HG03066 (cell line): ENCODE measurements around the gene ANKRD33.

Source experiments
- ATAC-seq: cut with Tn5 transposase; IDR thresholded peaks from one replicate; pipeline ENCODE4 v1.9.1; 2021; ENCODE audit warnings: low read depth; ENCODE audit not compliant: unreplicated experiment

ANKRD33 gene

DNA sequence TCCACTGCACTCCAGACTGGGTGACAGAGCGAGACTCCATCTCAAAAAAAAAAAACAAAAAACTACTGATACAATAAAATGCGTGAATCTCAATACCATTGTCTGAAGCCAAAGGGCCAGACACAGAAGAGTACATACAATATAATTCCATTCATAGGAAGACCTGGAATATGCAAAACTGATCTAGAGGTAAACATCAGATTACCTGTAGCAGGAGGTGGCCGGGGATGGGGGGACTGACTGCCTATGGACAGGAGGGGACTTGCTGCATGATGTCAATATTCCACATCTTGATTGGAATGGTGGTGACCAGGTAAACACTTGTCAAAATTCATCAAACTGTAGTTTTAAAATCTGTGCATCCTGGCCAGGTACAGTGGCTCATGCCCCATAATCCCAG is 26.9 kb upstream of the ANKRD33 start:
- no peak for ATAC-seq

DNA sequence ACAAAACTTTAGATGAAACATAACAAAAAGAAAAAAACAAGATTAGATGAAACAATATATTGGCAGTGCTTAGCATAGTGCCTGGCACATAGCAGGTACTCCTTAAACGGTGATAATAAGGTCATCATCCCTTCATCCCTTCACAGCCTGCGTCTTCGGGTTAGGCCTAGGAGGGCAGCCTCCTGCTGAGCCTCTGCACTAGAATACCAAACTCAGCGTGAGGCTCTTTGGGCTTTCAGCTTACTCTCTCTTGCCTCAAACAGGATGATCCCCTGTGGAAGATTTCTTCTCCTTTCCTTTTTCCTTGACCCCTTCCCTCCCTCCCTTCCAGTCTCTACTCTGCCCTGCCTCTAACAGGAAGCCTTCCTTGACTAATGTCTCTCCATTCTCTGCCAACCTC is 25.0 kb upstream of the ANKRD33 start:
- no peak for ATAC-seq

DNA sequence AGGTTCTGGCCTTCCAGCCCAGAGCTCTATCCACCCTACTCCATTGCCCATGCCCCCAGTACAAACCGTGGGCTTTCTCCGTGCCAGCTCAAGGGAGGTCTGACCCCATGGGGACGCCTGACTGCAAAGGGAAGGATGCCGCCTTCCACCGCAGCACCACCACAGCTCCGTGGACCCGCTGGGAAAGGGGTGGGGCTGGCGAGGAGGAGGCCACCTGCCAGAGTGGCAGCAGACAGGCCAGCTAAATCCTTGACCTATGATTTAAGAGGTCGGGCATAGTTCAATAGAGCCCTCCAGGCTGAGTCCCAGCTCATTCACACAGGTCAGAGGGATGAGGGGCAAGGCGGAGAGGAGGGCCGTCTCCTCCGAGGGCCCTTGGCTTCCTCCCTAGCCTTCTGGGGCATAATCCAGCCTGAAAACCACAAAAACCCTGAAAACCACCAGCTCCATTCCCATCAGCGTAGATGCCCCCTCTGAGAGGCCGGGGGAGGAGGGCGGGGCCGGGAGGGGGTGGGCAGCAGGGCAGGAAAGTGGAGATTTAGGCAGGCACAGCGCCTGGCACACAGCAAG is 24.5 kb upstream of the ANKRD33 start:
- ATAC-seq = no peak

DNA sequence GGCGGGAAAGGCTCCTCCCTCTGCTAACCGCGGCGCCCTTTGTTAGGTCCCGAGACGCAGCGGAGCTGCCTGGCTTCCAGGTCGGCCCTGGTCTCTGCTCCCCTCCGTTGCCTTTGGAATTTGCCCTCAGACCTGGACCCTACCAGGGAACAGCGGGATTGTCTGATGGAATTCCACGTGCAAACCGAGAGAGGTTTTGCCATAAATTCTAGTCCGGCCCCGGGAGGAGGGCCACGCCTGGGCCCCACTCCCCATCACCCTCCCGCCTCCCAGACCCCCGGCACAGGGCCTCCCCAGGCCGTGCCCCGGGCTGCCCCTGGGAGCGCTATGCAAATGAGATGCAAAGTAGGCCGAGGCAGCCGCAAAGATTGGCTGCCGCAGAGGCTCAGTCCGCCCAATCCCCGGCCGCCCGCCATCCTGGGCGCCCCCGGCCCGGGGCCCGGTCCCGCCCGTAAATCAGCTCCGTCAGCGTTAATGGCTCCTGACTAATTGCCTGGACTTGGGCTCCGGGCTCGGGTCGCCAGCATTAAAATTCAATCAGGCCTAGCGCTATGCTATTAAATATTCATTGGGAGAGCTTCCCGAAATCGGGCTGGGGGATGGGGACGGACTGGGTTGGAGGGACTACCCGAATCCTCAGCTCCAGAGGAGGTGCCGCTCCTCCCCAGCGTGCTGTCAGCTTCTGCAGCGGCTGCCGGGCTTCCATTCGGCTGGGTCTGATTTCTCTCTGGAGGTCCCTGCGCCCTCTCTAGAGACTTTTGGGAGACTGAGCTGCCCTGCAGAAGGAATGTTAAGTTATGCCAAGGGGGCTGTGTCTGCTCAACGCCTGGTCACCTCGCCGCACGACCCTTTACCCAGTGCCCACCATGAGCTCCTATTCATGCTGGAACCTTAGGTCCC is 23.7 kb upstream of the ANKRD33 start:
- ATAC-seq = no peak

DNA sequence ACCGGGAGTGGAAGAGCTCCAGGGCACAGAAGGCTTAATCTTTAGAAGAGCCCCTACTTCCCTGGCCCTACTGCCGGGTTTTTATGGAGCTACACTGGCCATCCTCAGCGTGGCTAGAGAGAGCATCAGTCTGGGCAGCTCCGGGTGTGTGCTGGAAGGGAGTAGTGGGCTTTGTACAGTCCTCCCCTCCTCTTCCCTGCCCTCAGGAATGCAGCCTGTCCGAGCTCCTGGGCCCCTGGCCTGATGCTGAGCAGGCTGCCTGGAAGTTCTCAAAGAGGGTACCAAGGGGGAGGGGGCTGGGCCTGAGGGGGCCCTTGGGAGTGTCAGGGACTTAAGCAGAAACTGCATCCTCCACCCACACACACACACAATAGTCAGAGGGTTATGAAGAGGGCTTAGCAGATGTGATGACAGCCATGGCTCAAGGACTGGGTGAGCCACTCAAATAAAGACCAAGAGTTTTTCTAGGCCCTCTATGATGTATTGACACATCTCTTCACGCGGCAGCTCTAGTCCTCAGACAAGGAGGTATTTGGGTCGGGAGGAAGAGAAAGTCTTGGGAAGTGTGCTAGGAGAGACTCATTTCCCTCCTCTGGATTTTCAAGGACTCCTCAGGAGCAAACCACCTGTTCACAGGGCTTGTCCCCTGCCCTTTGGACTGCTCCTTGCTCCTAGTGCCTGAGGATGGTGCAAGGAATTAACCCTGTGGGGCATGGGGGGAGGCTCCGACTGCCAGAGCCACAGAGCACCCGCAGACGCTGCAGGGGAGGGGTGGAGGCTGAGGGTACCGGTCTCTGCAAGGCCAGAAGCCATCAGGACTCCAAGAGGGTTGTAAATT is 22.9 kb upstream of the ANKRD33 start:
- no peak for ATAC-seq

DNA sequence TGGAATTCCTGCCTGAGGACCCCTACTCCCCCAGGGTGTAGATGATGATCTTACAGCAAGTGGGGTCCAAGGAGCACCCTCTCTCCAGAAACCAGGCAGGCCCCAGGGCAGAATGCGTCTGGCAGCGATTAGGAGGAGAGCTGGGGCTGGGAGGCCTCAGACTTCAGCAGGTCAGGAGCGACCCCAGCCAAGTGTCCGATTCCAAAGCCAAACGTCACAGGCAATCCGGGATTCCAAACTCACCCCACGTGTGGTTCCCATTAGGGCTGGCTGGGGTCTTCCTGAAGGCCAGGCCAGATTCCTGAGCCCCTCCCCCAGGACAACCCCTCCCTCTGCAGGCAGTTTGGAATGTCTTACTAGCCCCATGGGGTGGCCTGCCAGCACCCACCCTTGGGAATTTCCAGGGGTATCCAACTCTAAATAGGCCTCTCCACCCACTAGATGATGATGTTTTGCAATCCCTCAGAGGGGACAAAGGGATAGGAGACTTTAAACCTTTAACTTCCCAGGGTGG is 22.1 kb upstream of the ANKRD33 start:
- ATAC-seq = no peak

DNA sequence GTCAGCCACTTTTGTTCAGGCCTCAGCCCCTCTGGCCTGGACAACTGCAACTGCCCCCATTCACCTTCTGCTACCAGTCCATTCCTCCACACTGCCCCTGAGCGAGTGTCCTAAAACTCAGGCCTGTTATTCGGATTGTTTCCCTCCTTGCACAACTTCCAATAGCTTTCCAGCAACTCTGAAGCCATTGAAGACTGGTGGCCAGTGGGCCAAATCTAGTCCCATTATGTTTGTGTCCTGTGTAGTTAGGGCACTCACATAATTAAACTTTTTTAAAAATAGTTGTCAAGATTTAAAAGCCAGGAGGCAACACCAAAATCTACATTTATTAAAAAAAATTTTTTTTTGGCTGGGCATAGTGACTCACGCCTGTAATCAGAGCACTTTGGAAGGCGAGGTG is 21.6 kb upstream of the ANKRD33 start:
- ATAC-seq = no peak

DNA sequence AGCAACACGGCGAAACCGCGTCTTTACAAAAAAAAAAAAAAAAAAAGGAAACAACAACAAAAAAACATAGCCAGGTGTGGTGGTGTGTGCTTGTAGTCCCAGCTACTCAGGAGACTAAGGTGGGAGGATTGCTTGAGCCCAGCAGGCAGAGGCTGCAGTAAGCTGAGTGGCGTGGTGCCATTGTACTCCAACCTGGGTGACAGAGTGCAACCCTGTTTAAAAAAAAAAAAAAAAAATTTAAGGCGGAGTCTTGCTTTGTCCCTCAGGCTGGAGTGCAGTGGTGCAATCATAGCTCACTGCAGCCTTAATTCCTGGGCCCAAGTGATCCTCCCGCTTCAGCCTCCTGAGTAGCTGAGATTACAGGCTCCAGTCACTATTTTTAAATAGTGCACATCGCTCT is 21.1 kb upstream of the ANKRD33 start:
- no peak for ATAC-seq

DNA sequence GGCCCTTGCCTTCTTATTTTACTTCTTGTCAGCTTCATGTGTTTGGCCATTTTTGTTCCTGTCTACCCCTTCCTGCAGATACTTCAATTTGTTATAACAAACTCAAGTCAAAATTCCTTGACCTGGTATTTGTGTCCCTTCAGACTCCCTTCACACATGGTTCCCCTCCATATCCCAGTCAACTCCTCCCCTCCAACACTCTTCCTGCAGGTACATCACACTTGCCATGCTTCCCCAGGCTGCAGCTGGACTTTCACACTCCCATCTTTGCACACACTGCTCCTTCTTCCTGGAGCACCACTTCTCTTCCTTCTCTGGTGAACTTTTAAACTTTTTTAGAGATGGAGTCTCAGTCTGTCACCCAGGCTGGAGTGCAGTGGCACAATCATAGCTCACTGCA is 20.5 kb upstream of the ANKRD33 start:
- ATAC-seq = no peak

DNA sequence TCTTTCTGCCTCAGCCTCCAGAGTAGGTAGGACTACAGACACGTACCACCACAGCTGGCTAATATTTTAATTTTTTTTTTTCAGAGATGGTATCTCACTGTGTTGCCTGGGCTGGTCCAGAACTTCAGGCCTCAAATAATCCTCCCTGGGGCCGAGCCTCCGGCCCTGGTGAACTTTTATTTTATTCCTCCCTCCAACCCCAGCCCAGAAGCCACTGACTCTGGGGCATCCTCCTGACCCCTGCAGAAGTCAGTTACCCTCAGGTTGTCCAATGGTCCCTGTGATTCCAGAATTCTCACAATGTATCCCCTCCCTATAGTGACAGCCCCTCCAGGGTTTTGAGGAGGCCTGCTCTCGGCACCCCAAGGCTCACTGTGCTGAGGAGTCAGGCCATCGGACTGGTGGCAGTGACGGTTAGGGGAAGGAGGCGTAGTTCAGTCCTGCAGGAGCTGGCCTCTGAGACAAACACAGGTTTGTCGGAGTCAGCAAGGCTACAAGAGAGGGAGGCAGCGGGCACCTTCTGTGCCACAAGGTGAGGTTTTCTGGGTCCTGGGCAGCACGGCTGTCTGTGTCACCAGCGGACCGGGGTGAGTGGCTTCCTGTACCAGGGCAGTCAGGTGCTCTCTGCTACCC is 20.0 kb upstream of the ANKRD33 start:
- ATAC-seq = no peak

DNA sequence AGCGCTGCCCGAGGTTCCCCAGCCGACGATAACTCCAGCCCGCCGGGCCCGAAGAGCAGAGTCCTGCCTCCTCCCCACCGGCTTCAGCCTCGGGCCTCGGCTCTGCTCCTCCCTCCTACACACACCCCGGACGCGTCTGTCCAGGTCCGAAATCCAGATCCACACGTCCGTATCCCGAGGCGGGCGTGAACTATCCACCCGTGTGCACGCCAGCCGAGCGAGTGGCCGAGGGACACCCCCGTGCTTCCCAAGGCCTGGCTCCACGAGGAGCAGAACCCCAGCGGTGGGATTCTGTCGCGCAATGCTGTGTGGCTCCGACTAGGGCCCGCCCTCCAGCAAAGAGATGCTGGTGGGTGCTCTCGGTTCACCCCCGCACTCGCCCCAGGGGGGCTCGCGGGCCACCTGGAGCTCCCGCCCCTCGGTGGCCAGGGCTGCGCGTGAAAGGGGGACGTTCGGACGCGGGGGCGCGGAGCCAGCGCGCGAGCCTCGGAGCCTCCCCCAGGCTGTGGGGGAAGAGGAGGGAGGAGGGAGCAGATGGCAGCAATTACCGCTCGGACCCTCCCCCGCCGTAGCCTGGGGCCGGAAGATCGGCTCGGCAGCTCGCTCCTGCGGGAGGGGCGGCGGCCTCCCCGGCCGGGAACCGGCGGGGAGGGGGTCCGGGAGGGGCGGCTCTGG is 18.9 kb upstream of the ANKRD33 start:
- ATAC-seq = no peak

DNA sequence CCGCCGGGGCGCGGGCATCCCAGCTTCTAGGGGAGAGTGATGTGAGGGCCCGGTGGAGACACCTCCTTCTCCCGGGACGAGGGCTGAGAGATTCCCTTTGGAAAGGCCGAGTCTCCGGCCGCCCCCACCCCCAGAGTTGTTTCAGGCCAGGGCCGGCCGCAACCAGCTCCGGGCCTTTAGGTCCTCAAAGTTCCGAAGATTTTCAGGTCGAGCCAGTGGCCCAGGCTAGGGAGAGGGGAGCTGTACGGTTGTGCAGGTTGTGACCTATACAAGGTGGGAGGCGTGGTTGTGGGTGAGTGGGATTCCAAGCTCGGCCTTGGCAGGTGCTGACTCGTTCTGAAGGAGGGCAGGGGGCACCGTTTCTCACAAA is 18.4 kb upstream of the ANKRD33 start:
- ATAC-seq = no peak

DNA sequence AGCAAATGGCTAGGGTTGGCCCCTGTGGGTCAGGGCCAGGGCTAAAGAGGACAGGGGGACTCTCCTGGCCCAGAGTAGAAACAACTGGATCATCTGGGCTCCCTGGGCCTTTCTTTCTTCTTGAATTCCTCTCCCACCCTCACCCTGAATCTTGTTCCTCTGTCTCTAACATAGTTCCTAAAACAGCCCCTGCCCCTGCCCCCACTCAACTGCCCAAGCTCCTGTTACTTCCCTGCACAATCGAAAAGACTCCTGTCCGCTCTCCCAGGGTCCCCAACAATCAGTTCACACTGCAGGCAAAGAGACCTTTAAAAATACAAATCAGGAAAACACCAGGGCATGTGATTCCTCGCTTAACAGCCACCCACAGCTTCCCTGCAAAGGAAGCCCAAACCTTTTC is 18.0 kb upstream of the ANKRD33 start:
- ATAC-seq = no peak

DNA sequence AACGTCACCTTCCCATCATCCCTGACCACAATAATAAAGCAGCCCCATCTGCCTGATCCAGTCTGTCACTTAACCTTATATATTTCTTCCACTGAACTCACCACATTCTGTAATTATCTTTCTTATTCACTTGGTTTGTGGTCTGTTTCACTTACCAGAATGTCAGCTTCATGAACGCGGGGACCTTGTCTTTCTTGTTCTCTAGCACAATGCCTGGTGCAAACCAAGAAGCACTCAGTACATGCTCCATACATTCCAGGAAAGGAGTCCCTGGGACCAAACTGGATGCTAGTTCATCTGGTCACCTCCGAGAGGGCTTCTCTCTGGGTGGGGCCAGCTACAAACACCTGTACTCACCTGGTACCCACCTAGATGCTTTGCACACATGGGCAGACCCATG is 17.4 kb upstream of the ANKRD33 start:
- no peak for ATAC-seq

DNA sequence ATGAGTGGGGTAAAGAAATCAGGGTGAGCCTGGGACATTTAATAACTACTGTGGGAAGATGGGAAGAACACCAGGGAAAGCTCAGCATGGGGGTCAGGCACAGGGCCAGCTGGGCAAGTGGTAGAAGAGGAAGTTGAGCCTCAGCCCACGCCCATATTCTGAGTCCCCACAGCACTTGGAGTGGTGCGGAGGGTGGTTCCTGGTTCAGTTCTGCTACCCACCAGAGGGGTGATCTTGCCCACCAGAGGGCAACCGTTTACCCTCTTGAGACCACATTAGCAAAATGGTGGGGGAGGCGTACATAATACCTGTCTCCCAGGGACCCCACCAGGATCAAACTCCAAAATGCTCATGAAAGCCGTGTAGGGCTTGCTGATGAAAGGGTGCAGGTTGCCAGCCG is 16.8 kb upstream of the ANKRD33 start:
- no peak for ATAC-seq

DNA sequence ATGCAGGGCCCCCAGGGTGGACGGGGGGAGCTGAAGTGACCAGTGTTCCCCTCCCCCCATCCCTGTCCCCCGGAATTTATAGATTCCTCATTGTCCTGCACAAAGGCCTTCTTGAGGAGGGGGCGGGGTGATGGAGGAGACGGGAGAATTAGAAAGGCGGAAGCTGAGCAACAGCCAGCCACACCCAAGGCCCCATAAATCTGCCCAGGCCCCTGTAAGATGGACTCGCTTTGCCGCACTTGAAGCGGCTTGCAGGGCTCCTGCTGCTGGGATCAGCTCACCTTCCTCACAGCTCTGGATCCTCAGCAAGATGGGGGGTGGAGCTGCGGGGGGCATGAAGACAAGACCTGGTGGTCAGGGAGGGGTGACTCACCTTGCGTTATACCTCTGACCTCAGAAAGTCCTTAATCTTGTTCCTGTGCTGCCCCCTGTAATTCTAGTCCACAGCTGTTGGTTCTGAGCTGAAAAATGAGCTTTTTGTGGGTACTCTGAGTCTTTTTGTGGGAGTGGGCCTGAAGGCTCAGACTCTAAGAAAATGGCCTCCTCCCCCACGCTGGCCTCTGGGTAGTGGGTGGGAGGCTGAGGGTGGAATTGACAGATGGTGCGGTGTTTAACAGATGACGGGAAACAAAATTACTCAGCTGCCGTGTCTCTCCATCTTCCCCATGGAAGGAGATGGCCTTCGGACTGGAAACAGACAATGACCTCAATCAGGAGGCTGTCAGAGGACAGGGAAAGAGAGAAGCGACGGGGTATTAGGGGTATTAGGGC is 15.8 kb upstream of the ANKRD33 start:
- ATAC-seq = no peak

DNA sequence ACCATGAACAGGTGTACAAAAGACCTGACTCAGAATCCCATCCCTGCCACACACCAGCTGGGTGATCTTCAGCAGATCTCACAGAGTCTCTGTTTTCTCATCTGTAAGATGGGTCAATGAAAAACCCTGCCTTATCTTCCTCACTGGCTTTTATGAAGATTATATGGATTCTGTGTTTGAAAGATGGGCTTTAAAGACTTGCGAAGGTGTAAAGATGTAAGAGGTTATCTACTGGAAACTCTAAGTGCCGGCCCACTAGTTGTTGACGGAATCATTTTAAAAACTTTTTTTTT is 15.3 kb upstream of the ANKRD33 start:
- no peak for ATAC-seq

DNA sequence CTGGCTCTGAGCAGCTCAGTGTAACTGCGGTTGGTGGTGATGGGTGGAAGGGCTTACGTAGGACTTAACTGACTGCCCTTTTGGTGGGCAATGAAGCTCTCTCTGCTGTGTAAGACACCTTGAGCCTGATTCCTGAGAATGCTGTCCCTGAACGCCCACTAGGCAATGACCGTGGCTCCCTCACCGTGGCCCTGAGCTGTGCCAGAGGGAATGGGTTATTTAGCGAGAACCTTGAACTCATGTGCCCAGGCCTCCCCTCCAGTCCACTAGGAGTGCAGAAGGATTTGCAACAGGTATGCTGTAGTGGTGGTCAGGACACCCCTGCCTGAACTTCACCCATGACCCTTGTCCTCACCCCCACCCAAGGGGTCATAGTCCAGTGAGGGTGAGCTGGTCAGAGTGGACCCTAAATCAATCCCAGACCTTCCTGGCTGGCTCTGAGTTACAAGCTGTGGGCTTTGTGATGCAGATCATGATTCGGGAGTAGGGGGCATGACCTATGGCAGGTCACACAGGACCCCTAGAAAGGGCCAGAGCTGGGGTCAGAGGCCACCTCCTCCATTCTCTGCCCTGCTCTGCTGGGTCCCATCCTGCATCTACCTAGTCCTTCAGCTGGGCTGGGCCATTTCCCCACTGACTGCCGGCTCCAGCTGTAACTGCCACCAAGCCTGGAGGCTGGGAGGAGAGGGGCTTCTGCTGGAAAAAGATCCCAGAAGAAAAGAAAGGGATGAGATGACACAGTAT is 14.5 kb upstream of the ANKRD33 start:
- no peak for ATAC-seq

DNA sequence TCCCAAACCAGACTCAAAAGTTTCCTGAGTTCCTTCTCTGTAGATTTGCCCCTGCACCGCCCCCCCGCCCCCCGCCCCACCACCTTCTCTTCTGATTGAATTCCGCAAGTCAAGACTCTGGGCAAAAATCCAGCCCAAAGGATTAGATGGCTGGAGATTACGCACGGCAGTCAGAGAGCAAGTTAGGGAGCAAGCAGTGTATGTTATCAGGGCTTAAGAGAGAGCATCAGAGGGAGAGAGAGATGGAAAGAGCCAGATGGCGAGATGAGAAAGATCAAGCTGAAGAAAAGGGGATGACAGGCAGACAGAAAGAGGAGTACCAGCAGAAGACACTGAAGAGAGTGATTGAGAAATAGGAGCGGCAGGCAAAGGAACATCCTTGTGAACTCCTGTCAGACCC is 13.9 kb upstream of the ANKRD33 start:
- no peak for ATAC-seq
